ENCODE data around the gene SETD2.

DNA sequence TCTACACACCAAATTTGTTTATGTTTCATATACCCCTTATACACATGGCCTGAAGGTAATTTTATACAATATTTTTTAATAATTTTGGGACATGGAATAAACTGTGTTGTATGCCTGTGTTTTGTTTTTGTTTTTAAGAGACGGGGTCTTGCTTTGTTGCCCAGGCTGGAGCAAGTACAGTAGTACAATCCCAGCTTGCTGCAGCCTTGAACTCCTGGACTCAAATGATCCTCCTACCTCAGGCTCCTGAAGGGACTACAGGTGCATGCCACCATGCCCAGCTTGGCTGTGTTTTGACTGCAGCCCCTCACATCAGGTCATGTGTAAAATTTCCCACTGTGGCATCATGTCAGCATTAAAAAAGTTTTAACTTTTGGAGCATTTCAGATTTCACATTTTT is 18.6 kb downstream of the SETD2 start:
- TF ChIP-seq POLR2A (IDR thresholded peaks at IDR 0.05; ENCODE audit: low read depth, low read length), result no peak
- no peak for TF ChIP-seq POLR2AphosphoS5 (IDR thresholded peaks at IDR 0.05; ENCODE audit: low read depth, low read length)

Measured in GM12892 (cell line).